Activated T-cell treated with anti-CD3 and anti-CD28 coated beads, Interleukin-2, amount 50 U/mL, for 24 hours (primary cell): ENCODE data around the gene SLC18A3.

ENCODE experiments used
- DNase-seq: peaks from one replicate; pipeline ENCODE4 v3.0.0-alpha.2; 2020
- H3K27ac Mint-ChIP-seq: 2 replicates; pipeline ENCODE4 v1.8.0; 2020; ENCODE audit warnings: mild to moderate bottlenecking, mixed read lengths
- H3K27me3 Mint-ChIP-seq: 2 replicates; pipeline ENCODE4 v1.8.0; 2020; ENCODE audit warnings: mixed read lengths
- H3K36me3 Mint-ChIP-seq: 2 replicates; pipeline ENCODE4 v1.8.0; 2020; ENCODE audit warnings: low read depth, mixed read lengths
- H3K4me1 Mint-ChIP-seq: 2 replicates; pipeline ENCODE4 v1.8.0; 2020; ENCODE audit warnings: low read depth, mixed read lengths
- H3K4me3 Mint-ChIP-seq: 2 replicates; pipeline ENCODE4 v1.8.0; 2020; ENCODE audit warnings: mild to moderate bottlenecking, moderate library complexity, mixed read lengths
- H3K9me3 Mint-ChIP-seq: 2 replicates; pipeline ENCODE4 v1.8.0; 2020; ENCODE audit warnings: mixed read lengths

Gene SLC18A3

GRCh38 chr10:49654036-49654693, 44.1 kb downstream of the SLC18A3 start:
- H3K4me1 Mint-ChIP-seq, result peaks cover 8% of the 10 kb centered on the region
- H3K27me3 Mint-ChIP-seq, result peaks cover 22% of the 10 kb centered on the region
- no peak overlapping the region for H3K27ac Mint-ChIP-seq
- H3K36me3 Mint-ChIP-seq, result no peaks in the 10 kb centered on the region
- no peak overlapping the region for H3K4me3 Mint-ChIP-seq
- DNase-seq, result no peak
- H3K9me3 Mint-ChIP-seq, result peaks cover 5% of the 10 kb centered on the region

- Mint-ChIP-seq H3K27ac (no peak overlapping the region), H3K4me1 (peaks cover 1% of the 10 kb centered on the region)
Measured at GRCh38 chr10:49655099-49655498, 45.0 kb downstream of the SLC18A3 start.

GRCh38 chr10:49656845-49657493, 46.9 kb downstream of the SLC18A3 start:
- Mint-ChIP-seq H3K4me1 (no peaks in the 10 kb centered on the region), H3K27ac (no peak overlapping the region), H3K9me3 (peaks cover 10% of the 10 kb centered on the region), H3K4me3 (no peak overlapping the region), H3K27me3 (peaks cover 19% of the 10 kb centered on the region), H3K36me3 (no peaks in the 10 kb centered on the region)
- DNase-seq, result no peak

More at GRCh38 chr10:49655099-49655498, 45.0 kb downstream of the SLC18A3 start:
- Mint-ChIP-seq H3K36me3 (no peaks in the 10 kb centered on the region), H3K9me3 (peaks cover 10% of the 10 kb centered on the region), H3K4me3 (no peak overlapping the region), H3K27me3 (peaks cover 22% of the 10 kb centered on the region)
- no peak for DNase-seq

- H3K4me3 Mint-ChIP-seq, result no peak overlapping the region
- no peaks in the 10 kb centered on the region for H3K4me1 Mint-ChIP-seq
- DNase-seq, result no peak
- no peaks in the 10 kb centered on the region for H3K36me3 Mint-ChIP-seq
- no peak overlapping the region for H3K27ac Mint-ChIP-seq
- peaks cover 10% of the 10 kb centered on the region for H3K9me3 Mint-ChIP-seq
- peaks cover 15% of the 10 kb centered on the region for H3K27me3 Mint-ChIP-seq
Measured at GRCh38 chr10:49657606-49658005, 47.5 kb downstream of the SLC18A3 start.

- H3K4me1 Mint-ChIP-seq, result no peaks in the 10 kb centered on the region
- H3K4me3 Mint-ChIP-seq, result no peak overlapping the region
- H3K27ac Mint-ChIP-seq, result no peak overlapping the region
- no peak for DNase-seq
- peaks cover 4% of the 10 kb centered on the region for H3K27me3 Mint-ChIP-seq
- peaks cover 10% of the 10 kb centered on the region for H3K9me3 Mint-ChIP-seq
- H3K36me3 Mint-ChIP-seq, result no peaks in the 10 kb centered on the region
Measured at GRCh38 chr10:49661140-49661856, 51.2 kb downstream of the SLC18A3 start.
